ENCODE results near the gene EPN2. TPM values are rescaled to one million over a fixed set of nuclear protein-coding genes. Genes with fewer than 3 reads are reported as not detected.
"Not testable (repeated sequence)": the region's sequence is repeated elsewhere in the genome, so short reads cannot be mapped to it uniquely, and the experiment has no call there.

The EPN2 gene
- total and polyA plus RNA-seq, 2 experiments from 2014 or later: 34.0 to 149 TPM

- H3K79me2 ChIP-seq (replicated peaks; ENCODE audit: insufficient read depth); H3K4me2 ChIP-seq; H3K27me3 ChIP-seq (ENCODE audit: insufficient read depth); H3K4me3 ChIP-seq; H3F3A ChIP-seq (replicated peaks; ENCODE audit: low read depth); H3K4me1 Mint-ChIP-seq; H3K27ac Mint-ChIP-seq; H3K27me3 Mint-ChIP-seq (ENCODE audit: insufficient read depth, low read depth, poor library complexity); H2AFZ ChIP-seq; H3K9me3 Mint-ChIP-seq; H4K20me1 ChIP-seq (replicated peaks; ENCODE audit: insufficient read depth); H3K27ac ChIP-seq (ENCODE audit: low read depth); ATAC-seq; H3K36me3 ChIP-seq (ENCODE audit: insufficient read depth); H3K36me3 Mint-ChIP-seq (ENCODE audit: low read depth); H3K9me2 ChIP-seq (ENCODE audit: insufficient read depth); H3K4me3 Mint-ChIP-seq; H3K4me1 ChIP-seq (ENCODE audit: insufficient read depth); DNase-seq (ENCODE audit: low spot score): not testable (repeated sequence)
Measured at GRCh38 chr17:19219384-19219783, 17.8 kb upstream of the EPN2 start.

DNA sequence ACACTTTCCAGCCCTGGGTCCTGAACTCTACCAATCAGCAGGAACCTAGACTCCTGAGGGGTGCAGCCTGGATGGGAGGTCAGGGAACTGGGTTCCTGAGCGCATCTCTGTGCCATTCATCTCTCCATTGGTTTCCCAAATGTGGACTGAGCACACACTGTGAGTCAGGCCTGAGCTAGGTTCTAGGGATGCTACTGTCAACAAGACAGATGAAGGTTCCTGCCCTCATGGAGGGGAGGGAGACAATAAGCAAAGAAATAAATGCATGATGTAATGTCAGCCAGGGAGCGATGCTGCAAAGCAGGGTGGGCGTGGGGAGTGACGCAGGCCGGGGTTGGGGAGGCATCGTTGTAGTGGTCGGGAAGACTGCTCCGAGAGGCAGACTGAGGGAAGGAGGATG, 17.0 kb upstream of the EPN2 start:
- H3K4me3 ChIP-seq; H3K4me3 Mint-ChIP-seq; H3K27me3 ChIP-seq (ENCODE audit: insufficient read depth); H3K36me3 ChIP-seq (ENCODE audit: insufficient read depth); H3K4me2 ChIP-seq; H3K27ac ChIP-seq (ENCODE audit: low read depth); H3K4me1 Mint-ChIP-seq; ATAC-seq; H3K9me3 Mint-ChIP-seq; H3K79me2 ChIP-seq (replicated peaks; ENCODE audit: insufficient read depth); H3F3A ChIP-seq (replicated peaks; ENCODE audit: low read depth); H3K36me3 Mint-ChIP-seq (ENCODE audit: low read depth); H3K4me1 ChIP-seq (ENCODE audit: insufficient read depth); H4K20me1 ChIP-seq (replicated peaks; ENCODE audit: insufficient read depth); H3K27me3 Mint-ChIP-seq (ENCODE audit: insufficient read depth, low read depth, poor library complexity); H3K27ac Mint-ChIP-seq; H2AFZ ChIP-seq; H3K9me2 ChIP-seq (ENCODE audit: insufficient read depth); DNase-seq (ENCODE audit: low spot score): not testable (repeated sequence)

DNA sequence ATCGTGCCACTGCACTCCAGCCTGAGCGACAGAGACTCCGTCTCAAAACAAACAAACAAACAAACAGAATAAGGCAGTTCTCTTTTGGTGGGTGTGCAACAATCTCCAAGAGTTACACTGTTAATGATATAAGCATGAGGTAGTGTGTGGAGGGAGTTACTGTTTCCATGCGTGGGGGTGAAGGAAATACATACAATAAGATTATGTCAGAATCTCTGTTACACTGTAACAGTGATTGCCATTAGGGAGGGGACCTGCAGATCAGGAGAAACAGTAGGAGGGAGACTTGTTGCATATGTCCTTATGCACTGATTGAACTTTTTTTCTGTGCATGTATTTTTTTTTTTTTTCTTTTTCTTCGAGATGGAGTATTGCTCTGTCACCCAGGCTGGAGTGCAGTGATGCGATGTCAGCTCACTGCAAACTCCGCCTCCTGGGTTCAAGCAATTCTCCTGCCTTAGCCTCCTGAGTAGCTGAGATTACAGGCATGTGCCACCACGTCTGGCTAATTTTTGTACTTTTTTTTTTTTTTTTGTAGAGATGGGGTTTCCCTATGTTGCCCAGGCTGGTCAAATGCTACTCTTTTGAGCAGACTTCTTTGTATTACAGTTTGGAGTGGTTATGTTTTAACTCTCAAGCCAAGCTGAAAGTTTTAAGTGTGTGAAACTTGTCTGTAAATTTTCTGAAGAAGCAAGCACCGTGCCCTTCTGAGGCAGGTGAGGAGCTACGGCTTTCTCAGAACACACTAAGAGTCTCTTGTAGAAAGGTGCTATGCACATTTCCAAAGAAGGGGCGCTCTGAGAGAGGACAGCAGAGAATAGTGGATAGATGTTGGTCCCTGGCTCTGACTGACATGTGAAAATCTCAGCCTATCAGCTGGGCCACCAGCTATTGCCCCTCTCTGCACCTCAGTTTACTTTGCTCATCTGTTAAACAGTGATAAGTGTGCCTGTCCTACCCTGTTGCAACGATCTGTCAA, 10.3 kb upstream of the EPN2 start:
- H3K27me3 Mint-ChIP-seq (ENCODE audit: insufficient read depth, low read depth, poor library complexity); H3K36me3 ChIP-seq (ENCODE audit: insufficient read depth); H3K4me3 Mint-ChIP-seq; H3K9me3 Mint-ChIP-seq; H3K9me2 ChIP-seq (ENCODE audit: insufficient read depth); H3K4me3 ChIP-seq; H3K27ac Mint-ChIP-seq; DNase-seq (ENCODE audit: low spot score); H3K27ac ChIP-seq (ENCODE audit: low read depth); H3K36me3 Mint-ChIP-seq (ENCODE audit: low read depth); H3F3A ChIP-seq (replicated peaks; ENCODE audit: low read depth); H3K27me3 ChIP-seq (ENCODE audit: insufficient read depth); H3K79me2 ChIP-seq (replicated peaks; ENCODE audit: insufficient read depth); H2AFZ ChIP-seq; H3K4me1 ChIP-seq (ENCODE audit: insufficient read depth); H3K4me2 ChIP-seq; H4K20me1 ChIP-seq (replicated peaks; ENCODE audit: insufficient read depth); H3K4me1 Mint-ChIP-seq: not testable (repeated sequence)
- peak; percentile 84 for ATAC-seq

- H3K27ac Mint-ChIP-seq; H3K36me3 Mint-ChIP-seq (ENCODE audit: low read depth); H3K9me3 Mint-ChIP-seq; H3K4me3 ChIP-seq; H3K4me3 Mint-ChIP-seq; H3K27ac ChIP-seq (ENCODE audit: low read depth); H3K4me2 ChIP-seq; H3K36me3 ChIP-seq (ENCODE audit: insufficient read depth); H3K4me1 Mint-ChIP-seq; DNase-seq (ENCODE audit: low spot score); H3K27me3 Mint-ChIP-seq (ENCODE audit: insufficient read depth, low read depth, poor library complexity); H3K27me3 ChIP-seq (ENCODE audit: insufficient read depth); H2AFZ ChIP-seq; ATAC-seq; H3K9me2 ChIP-seq (ENCODE audit: insufficient read depth); H3F3A ChIP-seq (replicated peaks; ENCODE audit: low read depth): not testable (repeated sequence)
- Histone ChIP-seq H3K79me2 (replicated peaks; ENCODE audit: insufficient read depth) (peaks cover 19% of the 10 kb centered on the region), H4K20me1 (replicated peaks; ENCODE audit: insufficient read depth) (peaks cover 13% of the 10 kb centered on the region), H3K4me1 (ENCODE audit: insufficient read depth) (peaks cover 13% of the 10 kb centered on the region)
Measured at GRCh38 chr17:19234676-19235075, 2.5 kb upstream of the EPN2 start.

DNA sequence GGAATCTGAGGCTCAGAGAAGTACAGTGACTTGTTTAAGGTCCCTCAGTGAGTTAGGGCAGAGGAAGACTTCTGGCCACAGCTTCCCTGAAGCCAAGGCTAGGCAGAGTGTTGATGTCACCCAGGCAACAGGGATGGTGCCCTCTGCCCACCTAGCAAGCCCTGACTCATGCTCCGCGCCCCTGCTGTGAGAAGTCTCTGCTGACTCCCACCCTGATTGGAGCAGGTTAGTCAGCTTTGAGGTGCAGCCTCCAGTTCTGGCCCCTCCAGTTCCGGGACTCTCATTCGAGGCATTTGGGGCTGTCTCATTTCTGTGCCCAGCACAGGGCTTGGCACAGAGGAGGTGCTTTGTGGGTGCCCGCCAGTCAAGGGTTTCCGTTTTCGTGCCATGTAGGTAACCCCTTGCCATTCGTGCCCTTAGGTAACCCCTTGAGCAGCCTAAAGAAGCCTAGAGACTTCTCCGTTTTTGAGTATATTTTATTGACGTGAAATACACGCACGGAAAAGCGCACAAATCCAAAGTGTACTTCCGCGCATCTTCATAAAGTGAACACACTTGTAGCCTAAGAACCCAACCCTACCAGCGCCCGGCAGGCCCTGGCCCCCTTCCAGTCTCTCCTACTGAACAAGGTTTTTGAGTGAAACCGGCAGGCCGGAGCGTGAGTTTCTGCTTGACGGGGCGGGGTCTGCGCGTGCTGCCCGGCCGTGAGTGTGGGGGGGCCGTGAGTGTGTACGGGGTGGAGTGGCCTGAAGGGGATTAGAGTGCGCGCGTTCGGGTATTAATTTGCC, 621 bp upstream of the EPN2 start:
- H3K36me3 ChIP-seq (ENCODE audit: insufficient read depth); H3K27ac Mint-ChIP-seq; H3K27me3 ChIP-seq (ENCODE audit: insufficient read depth); H3K9me3 Mint-ChIP-seq; DNase-seq (ENCODE audit: low spot score); H3K27ac ChIP-seq (ENCODE audit: low read depth); H3K27me3 Mint-ChIP-seq (ENCODE audit: insufficient read depth, low read depth, poor library complexity); H3K4me2 ChIP-seq; H3K4me3 Mint-ChIP-seq; H3K36me3 Mint-ChIP-seq (ENCODE audit: low read depth); H3K9me2 ChIP-seq (ENCODE audit: insufficient read depth); H2AFZ ChIP-seq; H3F3A ChIP-seq (replicated peaks; ENCODE audit: low read depth): not testable (repeated sequence)
- H3K79me2 ChIP-seq (replicated peaks; ENCODE audit: insufficient read depth): peaks cover 37% of the 10 kb centered on the region
- ATAC-seq: peak; percentile 39
- peaks cover 14% of the 10 kb centered on the region for H3K4me1 ChIP-seq (ENCODE audit: insufficient read depth)
- peaks cover 14% of the 10 kb centered on the region; the same call in 2 of the 3 replicates for H3K4me1 Mint-ChIP-seq
- 0 out of 2 replicates have a peak overlapping the region, but pooled peaks have one; percentile 97 for H3K4me3 ChIP-seq
- peaks cover 25% of the 10 kb centered on the region for H4K20me1 ChIP-seq (replicated peaks; ENCODE audit: insufficient read depth)
